HEK293 (cell line): Measurements from ENCODE around the gene TBP.

Experiments
- CTCF ChIA-PET: fragments of 350-600 bp; formaldehyde crosslinking; extraction: SDS; loops from one replicate; lab custom pipeline; 2021; ENCODE audit warnings: antibody characterized with exemption; lab: Yijun Ruan, JAX
- POLR2A ChIA-PET: fragments of 300-600 bp; formaldehyde crosslinking; extraction: SDS; loops from one replicate; lab custom pipeline; 2020; ENCODE audit warnings: antibody characterized with exemption, inconsistent platforms; lab: Yijun Ruan, JAX
- H3K27ac ChIP-seq: fragments of 200-500 bp; sonication (Bioruptor generic); 2 replicates; pipeline ENCODE4 v1.5.1; 2014; ENCODE audit warnings: low read depth, low read length, control low read depth, inconsistent platforms; ENCODE audit errors: extremely low read depth
- H3K36me3 ChIP-seq, 2 experiments: fragments of 200-500 bp in 1 of 2; sonication (Bioruptor generic) in 1 of 2; 1 replicate in 1 of 2; 2 replicates in 1 of 2; pipeline ENCODE4 v1.5.1; 2014 to 2017; ENCODE audit warnings: inconsistent platforms in 2 of 2, low read length in 2 of 2; ENCODE audit not compliant: control insufficient read depth in 2 of 2, insufficient read depth in 1 of 2
- H3K4me1 ChIP-seq: fragments of 200-500 bp; sonication (Bioruptor generic); 2 replicates; pipeline ENCODE4 v1.5.1; 2014; ENCODE audit warnings: mild to moderate bottlenecking, low read length, inconsistent platforms; ENCODE audit not compliant: control insufficient read depth, insufficient read depth
- H3K4me3 ChIP-seq: 2 replicates; pipeline ENCODE4 v1.5.1; 2011; ENCODE audit warnings: low read depth, mild to moderate bottlenecking, control low read depth, low read length, moderate library complexity
- H3K9me3 ChIP-seq: fragments of 200-500 bp; sonication (Bioruptor generic); 2 replicates; pipeline ENCODE4 v1.5.1; 2014; ENCODE audit warnings: low read depth, low read length, inconsistent platforms; ENCODE audit not compliant: control insufficient read depth, insufficient read depth
- CTCF ChIP-seq: fragments of 450-650 bp; formaldehyde crosslinking; IDR thresholded peaks from 2 replicates; pipeline ENCODE4 v1.5.1; 2016; ENCODE audit warnings: missing biosample characterization, missing genetic modification characterization
- TSHZ1 ChIP-seq: fragments of 450-650 bp; formaldehyde crosslinking; IDR thresholded peaks from 2 replicates; pipeline ENCODE4 v1.5.1; 2016; ENCODE audit warnings: missing biosample characterization, missing genetic modification characterization, borderline replicate concordance
- ZBTB48 ChIP-seq: fragments of 450-650 bp; formaldehyde crosslinking; IDR thresholded peaks from 2 replicates; pipeline ENCODE4 v1.5.1; 2016; ENCODE audit warnings: missing biosample characterization, missing genetic modification characterization
- ZEB2 ChIP-seq: fragments of 450-650 bp; formaldehyde crosslinking; IDR thresholded peaks from 2 replicates; pipeline ENCODE4 v1.5.1; 2016; ENCODE audit warnings: missing biosample characterization, missing genetic modification characterization
- ZFP3 ChIP-seq: fragments of 450-650 bp; formaldehyde crosslinking; IDR thresholded peaks from 2 replicates; pipeline ENCODE4 v1.5.1; 2016; ENCODE audit warnings: low read depth, missing biosample characterization, missing genetic modification characterization
- ZNF112 ChIP-seq: fragments of 450-650 bp; formaldehyde crosslinking; IDR thresholded peaks from 2 replicates; pipeline ENCODE4 v1.5.0; 2017; ENCODE audit warnings: missing biosample characterization, missing genetic modification characterization
- ZNF2 ChIP-seq: fragments of 450-650 bp; formaldehyde crosslinking; IDR thresholded peaks from 2 replicates; pipeline ENCODE4 v1.5.1; 2016; ENCODE audit warnings: missing biosample characterization, missing genetic modification characterization
- ZNF23 ChIP-seq: fragments of 450-650 bp; formaldehyde crosslinking; IDR thresholded peaks from 2 replicates; pipeline ENCODE4 v1.5.1; 2016; ENCODE audit warnings: missing biosample characterization, missing genetic modification characterization, borderline replicate concordance
- ZNF274 ChIP-seq, 2 experiments: fragments of 200-500 bp in 1 of 2; fragments of 450-650 bp in 1 of 2; sonication (Bioruptor generic) in 1 of 2; formaldehyde crosslinking in 1 of 2; IDR thresholded peaks; 2 replicates each; pipeline versions ENCODE4 v1.5.1 to v1.6.1; 2014 to 2016; ENCODE audit warnings: borderline replicate concordance in 1 of 2, inconsistent platforms in 1 of 2, low read length in 1 of 2, missing biosample characterization in 1 of 2, missing genetic modification characterization in 1 of 2
- ZNF398 ChIP-seq: fragments of 450-650 bp; formaldehyde crosslinking; IDR thresholded peaks from 2 replicates; pipeline ENCODE4 v1.5.1; 2017; ENCODE audit warnings: missing biosample characterization, missing genetic modification characterization
- ZNF610 ChIP-seq: fragments of 450-650 bp; formaldehyde crosslinking; IDR thresholded peaks from 2 replicates; pipeline ENCODE4 v1.5.1; 2016; ENCODE audit warnings: missing biosample characterization, missing genetic modification characterization, borderline replicate concordance
- ZNF654 ChIP-seq: fragments of 450-650 bp; formaldehyde crosslinking; IDR thresholded peaks from 2 replicates; pipeline ENCODE4 v1.5.1; 2016; ENCODE audit warnings: low read depth, missing biosample characterization, missing genetic modification characterization
- ZNF660 ChIP-seq: fragments of 450-650 bp; IDR thresholded peaks from 2 replicates; pipeline ENCODE4 v1.5.1; 2018; ENCODE audit warnings: missing biosample characterization, mild to moderate bottlenecking, missing genetic modification characterization
- ZNF664 ChIP-seq: fragments of 450-650 bp; formaldehyde crosslinking; IDR thresholded peaks from 2 replicates; pipeline ENCODE4 v1.5.1; 2016; ENCODE audit warnings: missing biosample characterization, missing genetic modification characterization
- ZSCAN30 ChIP-seq: fragments of 450-650 bp; IDR thresholded peaks from 2 replicates; pipeline ENCODE4 v1.5.1; 2018; ENCODE audit warnings: missing biosample characterization, mild to moderate bottlenecking, missing genetic modification characterization, moderate library complexity

The TBP gene

GRCh38 chr6:170529839-170530469 lies 24.2 kb upstream of the TBP start:
- POLR2A ChIA-PET: interaction anchor here (0.5 kb wide), 1 partner anchor 239 kb away, joined by 4 read pairs; the partner anchor contains the start of gene DLL1
- H3K27ac ChIP-seq: no peak overlapping the region
- H3K9me3 ChIP-seq: no peaks in the 10 kb centered on the region
- TF ChIP-seq ZNF660 (tag by site-specific recombination): 0 out of 2 replicates have a peak, but pooled peaks have one; percentile 56
- TF ChIP-seq CTCF: peak; percentile 64
- peak; percentile 89 for TF ChIP-seq ZNF664 (tag by site-specific recombination)
- peak; percentile 70; the same call in 1 of the 2 replicates for TF ChIP-seq ZNF2 (tag by site-specific recombination)
- peak; percentile 20; the same call in 1 of the 2 replicates for TF ChIP-seq ZBTB48 (tag by site-specific recombination)
- no peak for TF ChIP-seq ZNF23 (tag by site-specific recombination)
- TF ChIP-seq ZNF398 (tag by site-specific recombination): no peak
- peak; percentile 93 for TF ChIP-seq ZNF654 (tag by site-specific recombination)
- TF ChIP-seq ZFP3: no peak
- 0 out of 2 replicates have a peak, but pooled peaks have one; percentile 25 for TF ChIP-seq ZEB2
- no peak for TF ChIP-seq TSHZ1 (tag by site-specific recombination)
- TF ChIP-seq ZSCAN30 (tag by site-specific recombination): peak; percentile 69
- H3K4me1 ChIP-seq: 0 out of 2 replicates have a peak, but pooled peaks cover 3% of the 10 kb centered on the region
- no peak overlapping the region for H3K4me3 ChIP-seq
- peaks cover 14 to 35% of the 10 kb centered on the region in 2 experiments; a peak in 2 of 3 replicates for H3K36me3 ChIP-seq
- CTCF ChIA-PET: interaction anchor here (0.6 to 5.4 kb wide), 46 partner anchors 10 to 1633 kb away, joined by 3 to 68 read pairs (median 5); no protein-coding TSS in a partner anchor

- Histone ChIP-seq H3K27ac (no peak overlapping the region), H3K4me3 (no peak overlapping the region), H3K9me3 (no peaks in the 10 kb centered on the region), H3K36me3 (peaks cover 27 to 66% of the 10 kb centered on the region in 2 experiments), H3K4me1 (no peaks in the 10 kb centered on the region)
- POLR2A ChIA-PET: interaction anchor here (1.4 kb wide), 1 partner anchor 21 kb away, joined by 3 read pairs; the partner anchor contains the start of gene TBP
- TF ChIP-seq ZNF610 (no peak), ZNF112 (tag by site-specific recombination) (no peak), ZNF274 (IDR thresholded peaks at IDR 0.05; ENCODE audit: low read length) (no peak), ZNF274 (tag by site-specific recombination; IDR thresholded peaks at IDR 0.05; ENCODE audit: borderline replicate concordance) (no peak)
- CTCF ChIA-PET: interaction anchor here (1.1 to 4.9 kb wide), 3 partner anchors 16 to 701 kb away, joined by 4 to 30 read pairs (median 8); no protein-coding TSS in a partner anchor
Measured at GRCh38 chr6:170532867-170533488, 21.2 kb upstream of the TBP start.
